B cell (primary cell): ENCODE results near the gene CCL19. TPM values are rescaled to one million over a fixed set of nuclear protein-coding genes. Genes with fewer than 3 reads are reported as not detected.

Experiments used
- ATAC-seq: fragments of 200-7000 bp; cut with Tn5 transposase; one replicate; pipeline ENCODE4 v1.10.0; 2021; ENCODE audit warnings: low read depth, mild to moderate bottlenecking, moderate number of reproducible peaks, moderate library complexity
- CTCF ChIA-PET: fragments of 350-600 bp; sonication (Branson Sonifier 250); formaldehyde crosslinking; loops from one replicate; lab custom pipeline; 2021; ENCODE audit warnings: antibody characterized with exemption, inconsistent platforms; lab: Charles Lee
- POLR2A ChIA-PET: fragments of 350-600 bp; sonication (Branson Sonifier 250); formaldehyde crosslinking; loops from one replicate; lab custom pipeline; 2021; ENCODE audit warnings: antibody characterized with exemption; lab: Charles Lee
- DNase-seq: peaks from one replicate; pipeline ENCODE4 v3.0.0; 2013
- H2AFZ ChIP-seq: 2 replicates; pipeline ENCODE4 v1.6.1; 2012; ENCODE audit warnings: mild to moderate bottlenecking, low read depth, low read length; ENCODE audit not compliant: insufficient read depth, poor library complexity, severe bottlenecking
- H3K27ac ChIP-seq, 2 donors: 1 replicate in 1 of 2; 2 replicates in 1 of 2; pipeline ENCODE4 v1.5.1; 2012 to 2013; ENCODE audit warnings: low read length in 2 of 2, mild to moderate bottlenecking in 2 of 2, moderate library complexity in 1 of 2
- H3K27me3 ChIP-seq, 4 experiments: fragments of 200-600 bp in 1 of 4; sonication (generic) in 1 of 4; replicated peaks in 1 of 4; 1 replicate in 2 of 4; 2 replicates in 2 of 4; pipeline versions ENCODE4 v1.6.1 to v1.7.0; 2013 to 2016; ENCODE audit warnings: low read length in 3 of 4, mild to moderate bottlenecking in 2 of 4, mixed read lengths in 1 of 4, moderate library complexity in 1 of 4; ENCODE audit not compliant: insufficient read depth in 4 of 4, control insufficient read depth in 3 of 4; ENCODE audit errors: control extremely low read depth in 1 of 4
- H3K36me3 ChIP-seq, 2 experiments: replicated peaks in 1 of 2; 1 replicate in 1 of 2; 2 replicates in 1 of 2; pipeline versions ENCODE4 v1.6.1 to v1.7.1; 2013; ENCODE audit warnings: low read length in 1 of 2; ENCODE audit not compliant: insufficient read depth in 2 of 2, control insufficient read depth in 1 of 2; ENCODE audit errors: control extremely low read depth in 1 of 2, extremely low read depth in 1 of 2
- H3K4me1 ChIP-seq, 2 donors: fragments of 200-600 bp in 1 of 2; sonication (generic) in 1 of 2; 1 replicate in 1 of 2; 2 replicates in 1 of 2; pipeline versions ENCODE4 v1.5.1 to v1.6.1; 2013 to 2017; ENCODE audit warnings: low read length in 2 of 2; ENCODE audit not compliant: control insufficient read depth in 2 of 2, insufficient read depth in 2 of 2
- H3K4me2 ChIP-seq: replicated peaks from 2 replicates; pipeline ENCODE3; 2012; ENCODE audit warnings: mild to moderate bottlenecking, low read depth, low read length; ENCODE audit not compliant: poor library complexity, severe bottlenecking
- H3K4me3 ChIP-seq, 5 experiments: fragments of 200-600 bp in 1 of 5; sonication (generic) in 1 of 5; 1 replicate in 3 of 5; 2 replicates in 2 of 5; pipeline versions ENCODE4 v1.5.1 to v1.7.0; 2011 to 2016; ENCODE audit warnings: low read length in 4 of 5, mild to moderate bottlenecking in 4 of 5, low read depth in 2 of 5, control low read depth in 1 of 5, moderate library complexity in 1 of 5; ENCODE audit not compliant: insufficient read depth in 1 of 5; ENCODE audit errors: control extremely low read depth in 1 of 5, extremely low read depth in 1 of 5
- H3K79me2 ChIP-seq: fragments of 200-600 bp; sonication (generic); one replicate; pipeline ENCODE4 v1.6.0; 2016; ENCODE audit warnings: low read length; ENCODE audit not compliant: control insufficient read depth, insufficient read depth
- H3K9ac ChIP-seq: fragments of 200-600 bp; sonication (generic); 2 replicates; pipeline ENCODE4 v1.6.1; 2017; ENCODE audit warnings: mild to moderate bottlenecking, low read length, moderate library complexity
- H3K9me3 ChIP-seq, 3 donors: one replicate each; pipeline versions ENCODE4 v1.6.1 to v1.7.1; 2013; ENCODE audit warnings: low read length in 2 of 3; ENCODE audit not compliant: control insufficient read depth in 2 of 3, insufficient read depth in 1 of 3; ENCODE audit errors: control extremely low read depth in 1 of 3
- H4K20me1 ChIP-seq: 2 replicates; pipeline ENCODE4 v1.6.0; 2012; ENCODE audit warnings: mild to moderate bottlenecking, low read length; ENCODE audit not compliant: insufficient read depth, control insufficient read depth, poor library complexity, severe bottlenecking
- H3K27ac Mint-ChIP-seq: one replicate; pipeline ENCODE4 v1.8.0; 2021; ENCODE audit warnings: mixed read lengths
- H3K27me3 Mint-ChIP-seq: one replicate; pipeline ENCODE4 v1.8.0; 2021; ENCODE audit warnings: mixed read lengths
- H3K4me1 Mint-ChIP-seq: one replicate; pipeline ENCODE4 v1.8.0; 2021; ENCODE audit warnings: mixed read lengths
- H3K4me3 Mint-ChIP-seq: one replicate; pipeline ENCODE4 v1.8.0; 2021; ENCODE audit warnings: mixed read lengths
- H3K9me3 Mint-ChIP-seq: one replicate; pipeline ENCODE4 v1.8.0; 2022; ENCODE audit warnings: mixed read lengths; ENCODE audit not compliant: insufficient read depth
- EZH2 ChIP-seq: IDR thresholded peaks from 2 replicates; pipeline ENCODE4 v1.6.1; 2012; ENCODE audit warnings: borderline replicate concordance, low read depth, mild to moderate bottlenecking, moderate library complexity, low read length; ENCODE audit not compliant: insufficient read depth, poor library complexity, severe bottlenecking
- WGBS: methylation state at CpG from one replicate; pipeline ENCODE4 v1.1.5; 2013; ENCODE audit warnings: missing lambda C conversion rate; ENCODE audit not compliant: insufficient coverage; 5-methylcytosine and 5-hydroxymethylcytosine counted together
- intact Hi-C: fragments of 100-400 bp; cut with micrococcal nuclease; formaldehyde crosslinking; loops from one replicate; pipeline ENCODE4 v1.10.0; 2022
- polyA plus RNA-seq: library from polyadenylated mRNA; depleted of rRNA; stranded (reverse); fragments of >200 nt; gene quantifications from 2 replicates; pipeline ENCODE4 v1.2.3, GENCODE V29; 2012
- total RNA-seq, 2 donors: library from RNA; stranded (reverse); fragments of 120-200 nt in 1 of 2; gene quantifications; 1 replicate in 1 of 2; 2 replicates in 1 of 2; pipeline versions ENCODE4 v1.2.3 to v1.2.4, GENCODE V29; 2013 to 2022
- TF ChIP-seq, protein P1 (sequence below): fragments of 200-600 bp; IDR thresholded peaks from one replicate; pipeline ENCODE4 v1.8.0; 2022; ENCODE audit warnings: antibody characterized with exemption, mild to moderate bottlenecking

The CCL19 gene
- total and polyA plus RNA-seq, 2 donors (not counting 1 experiment from before 2014, with no cell fraction given): not detected

DNA sequence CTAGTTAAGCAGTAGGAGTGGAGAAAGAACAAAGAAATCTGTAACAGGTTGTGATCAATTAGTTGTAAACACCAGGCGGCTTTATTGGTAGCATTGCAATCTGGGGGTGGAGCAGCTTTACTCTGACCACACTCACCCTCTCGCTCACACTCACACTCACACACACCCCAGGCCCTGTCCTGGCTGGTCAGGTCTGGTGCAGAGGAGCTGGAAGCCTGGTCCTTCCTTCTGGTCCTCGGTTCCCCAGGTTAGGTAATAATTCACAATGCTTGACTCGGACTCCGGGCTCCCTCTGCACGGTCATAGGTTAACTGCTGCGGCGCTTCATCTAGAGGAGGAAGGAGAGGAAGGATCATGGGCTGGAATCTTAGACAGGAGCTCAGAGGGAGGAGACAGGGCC, 1.6 kb downstream of the CCL19 start:
- H3K4me2 ChIP-seq: no peak overlapping the region
- POLR2A ChIA-PET: interaction anchor here (0.5 kb wide), 1 partner anchor 48 kb away, joined by 4 read pairs; no protein-coding TSS in a partner anchor
- H3K27me3 ChIP-seq: peaks cover 0 to 6% (median 0%) of the 10 kb centered on the region in 4 experiments
- H3K27ac Mint-ChIP-seq: no peak overlapping the region
- H4K20me1 ChIP-seq: no peaks in the 10 kb centered on the region
- DNase-seq (no peak), ATAC-seq (no peak)
- peaks cover 0 to 8% of the 10 kb centered on the region in 2 donors for H3K4me1 ChIP-seq
- H3K9me3 Mint-ChIP-seq: no peaks in the 10 kb centered on the region
- TF ChIP-seq, protein P1, sequence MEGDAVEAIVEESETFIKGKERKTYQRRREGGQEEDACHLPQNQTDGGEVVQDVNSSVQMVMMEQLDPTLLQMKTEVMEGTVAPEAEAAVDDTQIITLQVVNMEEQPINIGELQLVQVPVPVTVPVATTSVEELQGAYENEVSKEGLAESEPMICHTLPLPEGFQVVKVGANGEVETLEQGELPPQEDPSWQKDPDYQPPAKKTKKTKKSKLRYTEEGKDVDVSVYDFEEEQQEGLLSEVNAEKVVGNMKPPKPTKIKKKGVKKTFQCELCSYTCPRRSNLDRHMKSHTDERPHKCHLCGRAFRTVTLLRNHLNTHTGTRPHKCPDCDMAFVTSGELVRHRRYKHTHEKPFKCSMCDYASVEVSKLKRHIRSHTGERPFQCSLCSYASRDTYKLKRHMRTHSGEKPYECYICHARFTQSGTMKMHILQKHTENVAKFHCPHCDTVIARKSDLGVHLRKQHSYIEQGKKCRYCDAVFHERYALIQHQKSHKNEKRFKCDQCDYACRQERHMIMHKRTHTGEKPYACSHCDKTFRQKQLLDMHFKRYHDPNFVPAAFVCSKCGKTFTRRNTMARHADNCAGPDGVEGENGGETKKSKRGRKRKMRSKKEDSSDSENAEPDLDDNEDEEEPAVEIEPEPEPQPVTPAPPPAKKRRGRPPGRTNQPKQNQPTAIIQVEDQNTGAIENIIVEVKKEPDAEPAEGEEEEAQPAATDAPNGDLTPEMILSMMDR: no peak
- TF ChIP-seq EZH2: no peak
- H3K4me3 ChIP-seq: no peak overlapping the region
- H3K27ac ChIP-seq: no peak overlapping the region
- H3K27me3 Mint-ChIP-seq: peaks cover 12% of the 10 kb centered on the region
- no peak overlapping the region for H2AFZ ChIP-seq
- no peaks in the 10 kb centered on the region for H3K79me2 ChIP-seq
- H3K4me3 Mint-ChIP-seq: no peak overlapping the region
- 94% methylated on average over 6 of the region's 8 CpGs for WGBS
- no peaks in the 10 kb centered on the region for H3K36me3 ChIP-seq
- intact Hi-C loops: no loop called here
- H3K4me1 Mint-ChIP-seq: peaks cover 3% of the 10 kb centered on the region
- H3K9me3 ChIP-seq: no peaks in the 10 kb centered on the region
- CTCF ChIA-PET: no interaction called here
- H3K9ac ChIP-seq: no peak overlapping the region

DNA sequence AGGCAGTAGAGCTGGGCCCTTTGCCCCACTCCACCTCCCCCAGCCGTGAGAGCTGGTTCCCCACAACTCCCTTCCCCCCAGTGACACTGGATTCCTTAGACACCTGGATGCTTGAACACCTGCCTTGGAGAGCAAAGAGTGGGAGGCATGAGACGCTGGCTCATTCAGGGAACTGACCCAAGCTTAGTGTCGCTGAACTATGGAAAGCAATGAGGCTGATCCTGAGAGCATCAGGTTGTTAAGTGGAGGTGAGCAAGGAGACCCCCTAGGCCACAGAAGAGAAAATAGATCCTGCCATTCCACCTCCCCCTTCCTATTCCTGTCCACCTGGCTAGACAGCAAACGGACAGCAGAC, 2.0 kb downstream of the CCL19 start:
- H3K4me3 ChIP-seq: no peak overlapping the region
- H3K27me3 ChIP-seq: peaks cover 0 to 6% (median 0%) of the 10 kb centered on the region in 4 experiments
- Mint-ChIP-seq H3K4me1 (peaks cover 3% of the 10 kb centered on the region), H3K27ac (no peak overlapping the region), H3K4me3 (no peak overlapping the region), H3K27me3 (peaks cover 12% of the 10 kb centered on the region), H3K9me3 (no peaks in the 10 kb centered on the region)
- POLR2A ChIA-PET: no interaction called here
- H3K4me1 ChIP-seq: peaks cover 0 to 8% of the 10 kb centered on the region in 2 donors
- no peak overlapping the region for H3K9ac ChIP-seq
- DNase-seq (no peak), ATAC-seq (no peak)
- H3K79me2 ChIP-seq: no peaks in the 10 kb centered on the region
- intact Hi-C loops: no loop called here
- H3K36me3 ChIP-seq: no peaks in the 10 kb centered on the region
- WGBS: 80% methylated on average over 1 of the region's 4 CpGs
- no peaks in the 10 kb centered on the region for H4K20me1 ChIP-seq
- H2AFZ ChIP-seq: no peak overlapping the region
- H3K9me3 ChIP-seq: no peaks in the 10 kb centered on the region
- TF ChIP-seq EZH2: no peak
- TF ChIP-seq, protein P1: no peak
- H3K27ac ChIP-seq: no peak overlapping the region
- no peak overlapping the region for H3K4me2 ChIP-seq
- CTCF ChIA-PET: no interaction called here
